ENCODE measurements around the gene SAMSN1. TPM values are rescaled to one million over a fixed set of nuclear protein-coding genes. Genes with fewer than 3 reads are reported as not detected.
"Not testable (repeated sequence)": the region's sequence is repeated elsewhere in the genome, so short reads cannot be mapped to it uniquely, and the experiment has no call there.

SAMSN1 gene
- total RNA-seq, 1 donor from 2014 or later = 6.4 TPM

DNA sequence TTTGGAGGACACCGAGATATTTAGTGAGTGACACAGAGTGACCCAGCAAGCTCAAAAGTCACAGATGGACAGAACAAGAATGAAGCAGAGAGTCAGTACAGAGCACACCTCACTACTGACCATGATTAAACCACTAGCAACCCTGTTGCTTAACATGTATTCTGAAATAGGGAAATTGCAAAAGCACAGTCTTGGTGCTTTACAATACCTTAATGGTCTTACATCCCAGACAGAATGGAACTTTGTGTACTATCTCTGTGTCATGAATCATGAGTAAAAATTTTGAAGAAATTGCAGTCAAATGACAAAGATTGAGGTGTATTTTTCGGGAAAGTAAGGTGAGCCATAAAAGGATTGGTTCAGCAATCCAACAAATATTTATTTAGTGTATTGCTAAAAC lies 2.7 kb upstream of the SAMSN1 start:
- H3K27me3 ChIP-seq = no peaks in the 10 kb centered on the region
- H3K4me1 ChIP-seq = no peaks in the 10 kb centered on the region
- intact Hi-C loops (cut with DNase I) = no loop called here
- no peaks in the 10 kb centered on the region for H3K9me3 ChIP-seq
- H3K4me3 ChIP-seq = no peak overlapping the region
- TF ChIP-seq, protein P1, sequence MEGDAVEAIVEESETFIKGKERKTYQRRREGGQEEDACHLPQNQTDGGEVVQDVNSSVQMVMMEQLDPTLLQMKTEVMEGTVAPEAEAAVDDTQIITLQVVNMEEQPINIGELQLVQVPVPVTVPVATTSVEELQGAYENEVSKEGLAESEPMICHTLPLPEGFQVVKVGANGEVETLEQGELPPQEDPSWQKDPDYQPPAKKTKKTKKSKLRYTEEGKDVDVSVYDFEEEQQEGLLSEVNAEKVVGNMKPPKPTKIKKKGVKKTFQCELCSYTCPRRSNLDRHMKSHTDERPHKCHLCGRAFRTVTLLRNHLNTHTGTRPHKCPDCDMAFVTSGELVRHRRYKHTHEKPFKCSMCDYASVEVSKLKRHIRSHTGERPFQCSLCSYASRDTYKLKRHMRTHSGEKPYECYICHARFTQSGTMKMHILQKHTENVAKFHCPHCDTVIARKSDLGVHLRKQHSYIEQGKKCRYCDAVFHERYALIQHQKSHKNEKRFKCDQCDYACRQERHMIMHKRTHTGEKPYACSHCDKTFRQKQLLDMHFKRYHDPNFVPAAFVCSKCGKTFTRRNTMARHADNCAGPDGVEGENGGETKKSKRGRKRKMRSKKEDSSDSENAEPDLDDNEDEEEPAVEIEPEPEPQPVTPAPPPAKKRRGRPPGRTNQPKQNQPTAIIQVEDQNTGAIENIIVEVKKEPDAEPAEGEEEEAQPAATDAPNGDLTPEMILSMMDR (IDR thresholded peaks at IDR 0.05) = no peak
- no peak for TF ChIP-seq POLR2AphosphoS5 (IDR thresholded peaks at IDR 0.05; ENCODE audit: insufficient read depth in 1 of 2, low read depth in 1 of 2)
- TF ChIP-seq POLR2A (IDR thresholded peaks at IDR 0.05) = no peak
- H3K27ac ChIP-seq = no peak overlapping the region
- H3K36me3 ChIP-seq = no peaks in the 10 kb centered on the region
- DNase-seq (ENCODE audit: extremely low spot score in 2 of 2) = no peak

DNA sequence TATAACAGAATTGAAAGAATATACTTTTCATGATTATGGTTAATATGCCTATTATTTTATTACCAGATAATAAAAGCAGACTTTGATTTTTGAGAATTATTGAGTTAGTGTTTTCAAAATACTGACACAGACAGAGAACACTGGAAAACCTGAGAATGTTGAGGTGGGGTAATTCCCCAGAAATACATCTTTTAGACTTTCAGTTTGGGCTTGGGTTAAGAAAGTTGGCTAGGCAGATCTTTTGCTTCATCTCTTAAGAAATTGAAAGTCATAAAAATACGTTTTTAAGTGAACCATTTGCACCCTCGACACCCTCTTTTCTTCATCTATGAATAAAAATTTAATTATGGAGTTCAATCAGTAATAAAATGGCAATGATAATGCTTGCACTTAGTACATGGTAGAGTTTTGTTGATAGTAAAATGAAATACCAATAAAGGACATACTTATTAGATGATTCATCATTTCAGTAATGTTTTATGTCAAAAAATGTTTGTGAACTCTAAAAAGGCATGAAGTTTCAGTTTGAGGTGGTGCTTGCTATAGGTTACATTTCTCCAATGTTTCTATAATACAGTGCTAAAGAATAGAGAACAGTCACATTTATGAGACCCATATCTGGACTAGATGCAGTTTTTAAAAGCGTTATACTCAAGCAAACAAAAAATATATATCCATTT lies 1.9 kb upstream of the SAMSN1 start:
- Histone ChIP-seq H3K27ac (no peak overlapping the region), H3K4me3 (no peak overlapping the region), H3K27me3 (no peaks in the 10 kb centered on the region), H3K4me1 (no peaks in the 10 kb centered on the region), H3K9me3 (no peaks in the 10 kb centered on the region), H3K36me3 (no peaks in the 10 kb centered on the region)
- intact Hi-C loops (cut with DNase I) = no loop called here
- no peak for DNase-seq (ENCODE audit: extremely low spot score in 2 of 2)
- TF ChIP-seq, protein P1 (IDR thresholded peaks at IDR 0.05) = no peak
- TF ChIP-seq POLR2A (IDR thresholded peaks at IDR 0.05) (no peak), POLR2AphosphoS5 (IDR thresholded peaks at IDR 0.05; ENCODE audit: insufficient read depth in 1 of 2, low read depth in 1 of 2) (no peak)

DNA sequence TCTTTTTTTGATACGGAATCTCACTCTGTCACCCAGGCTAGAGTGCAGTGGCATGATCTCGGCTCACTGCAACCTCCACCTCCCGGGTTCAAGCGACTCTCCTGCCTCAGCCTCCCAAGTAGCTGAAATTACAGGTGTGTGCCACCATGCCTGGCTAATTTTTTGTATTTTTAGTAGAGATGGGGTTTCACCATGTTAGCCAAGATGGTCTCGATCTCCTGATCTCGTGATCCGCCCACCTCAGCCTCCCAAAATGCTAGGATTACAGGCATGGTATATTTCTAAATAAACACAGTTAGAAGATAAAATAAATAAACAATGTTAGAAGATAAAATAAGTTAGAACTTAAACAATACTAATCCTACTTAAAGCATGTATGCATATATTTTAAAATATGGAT lies 604 bp upstream of the SAMSN1 start:
- intact Hi-C loops (cut with DNase I); H3K27me3 ChIP-seq; H3K27ac ChIP-seq; H3K4me3 ChIP-seq; H3K36me3 ChIP-seq; H3K9me3 ChIP-seq; H3K4me1 ChIP-seq; DNase-seq (ENCODE audit: extremely low spot score in 2 of 2): not testable (repeated sequence)

DNA sequence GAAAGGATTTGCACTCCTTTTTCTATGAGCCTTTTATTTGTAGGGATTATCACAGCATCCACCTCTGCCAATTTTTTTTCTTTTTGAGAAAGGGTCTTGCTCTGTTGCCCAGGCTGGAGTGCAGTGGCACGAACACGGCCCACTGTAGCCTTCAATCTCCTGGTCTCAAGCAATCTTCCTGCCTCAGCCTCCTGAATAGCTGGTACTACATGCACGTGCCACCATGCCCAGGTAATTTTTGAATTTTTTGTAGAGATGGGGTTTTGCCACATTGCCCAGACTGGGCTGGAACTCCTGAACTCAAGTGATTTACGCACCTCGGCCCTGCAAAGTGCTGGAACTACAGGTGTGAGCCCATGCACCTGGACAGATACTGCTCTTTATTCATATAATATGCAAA lies 2.1 kb downstream of the SAMSN1 start:
- intact Hi-C loops (cut with DNase I) = no loop called here
- H3K4me3 ChIP-seq = no peak overlapping the region

DNA sequence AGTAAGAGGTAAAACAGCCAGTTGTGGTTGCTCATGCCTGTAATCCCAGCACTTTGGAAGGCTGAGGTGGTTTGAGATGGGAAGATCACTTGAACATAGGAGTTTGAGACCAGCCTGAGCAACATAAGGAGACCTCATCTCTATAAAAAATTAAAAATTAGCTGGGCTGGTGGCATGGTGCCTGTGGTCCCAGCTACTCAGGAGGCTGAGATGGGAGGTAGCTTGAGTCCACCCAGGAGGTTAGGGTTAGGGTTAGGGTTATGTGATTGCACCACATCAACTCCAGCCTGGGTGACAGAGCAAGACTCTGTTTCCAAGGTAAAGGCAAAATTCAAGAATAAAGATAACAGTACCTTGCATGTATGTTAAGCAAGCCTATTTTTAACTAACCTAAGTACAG lies 3.5 kb downstream of the SAMSN1 start:
- intact Hi-C loops (cut with DNase I) = no loop called here

More for the DNA sequence above, 2.1 kb downstream of the SAMSN1 start:
- no peaks in the 10 kb centered on the region for H3K36me3 ChIP-seq
- H3K27ac ChIP-seq = no peak overlapping the region
- DNase-seq (ENCODE audit: extremely low spot score in 2 of 2) = no peak
- no peaks in the 10 kb centered on the region for H3K9me3 ChIP-seq
- no peaks in the 10 kb centered on the region for H3K27me3 ChIP-seq
- H3K4me1 ChIP-seq = no peaks in the 10 kb centered on the region
- no peak for TF ChIP-seq POLR2AphosphoS5 (IDR thresholded peaks at IDR 0.05; ENCODE audit: insufficient read depth in 1 of 2, low read depth in 1 of 2)
- no peak for TF ChIP-seq POLR2A (IDR thresholded peaks at IDR 0.05)
- TF ChIP-seq, protein P1 (IDR thresholded peaks at IDR 0.05) = no peak

More for the DNA sequence above, 3.5 kb downstream of the SAMSN1 start:
- Histone ChIP-seq H3K9me3 (no peaks in the 10 kb centered on the region), H3K27me3 (no peaks in the 10 kb centered on the region), H3K36me3 (no peaks in the 10 kb centered on the region), H3K4me3 (no peak overlapping the region), H3K27ac (no peak overlapping the region), H3K4me1 (no peaks in the 10 kb centered on the region)
- TF ChIP-seq, protein P1 (IDR thresholded peaks at IDR 0.05) = no peak
- TF ChIP-seq POLR2AphosphoS5 (IDR thresholded peaks at IDR 0.05; ENCODE audit: insufficient read depth in 1 of 2, low read depth in 1 of 2) (no peak), POLR2A (IDR thresholded peaks at IDR 0.05) (no peak)
- no peak for DNase-seq (ENCODE audit: extremely low spot score in 2 of 2)
